AG04449 (cell line): ENCODE results near the gene TMEM98.
"Not testable (repeated sequence)": the region's sequence is repeated elsewhere in the genome, so short reads cannot be mapped to it uniquely, and the experiment has no call there.

Experiments used
- CTCF ChIA-PET: fragments of 350-600 bp; formaldehyde crosslinking; extraction: SDS; loops from one replicate; lab custom pipeline; 2021; ENCODE audit warnings: antibody characterized with exemption; lab: Yijun Ruan, JAX
- POLR2A ChIA-PET: fragments of 400-600, 350-600 bp; formaldehyde crosslinking; extraction: SDS; loops from one replicate; lab custom pipeline; 2020; ENCODE audit warnings: antibody characterized with exemption, inconsistent platforms; lab: Yijun Ruan, JAX
- DNase-seq: peaks from one replicate; pipeline ENCODE4 v3.0.0-alpha.2; 2010; ENCODE audit warnings: low read depth, low spot score
- H3K4me3 ChIP-seq: 2 replicates; pipeline ENCODE4 v1.5.1; 2011; ENCODE audit warnings: low read depth, mild to moderate bottlenecking, control low read depth, low read length
- CTCF ChIP-seq: IDR thresholded peaks from one replicate; pipeline ENCODE4 v1.5.1; 2011; ENCODE audit warnings: mild to moderate bottlenecking, moderate library complexity, low read length, control low read depth, inconsistent platforms; ENCODE audit not compliant: insufficient read depth; ENCODE audit errors: missing control alignments

Gene TMEM98

GRCh38 chr17:32917842-32918241 is 10.1 kb upstream of the TMEM98 start:
- POLR2A ChIA-PET, result no interaction called here
- CTCF ChIA-PET, result interaction anchor here (0.8 kb wide), 1 partner anchor 135 kb away, joined by 4 read pairs; no protein-coding TSS in a partner anchor
- TF ChIP-seq CTCF, result no peak
- no peak for DNase-seq
- no peak overlapping the region for H3K4me3 ChIP-seq

- POLR2A ChIA-PET, H3K4me3 ChIP-seq, DNase-seq: not testable (repeated sequence)
- CTCF ChIA-PET, result interaction anchor here (0.7 to 3.6 kb wide), 4 partner anchors 10 to 341 kb away, joined by 3 to 13 read pairs (median 8); partner anchors contain the start of gene MYO1D
Observed at GRCh38 chr17:32919876-32920275, 8.1 kb upstream of the TMEM98 start.

- TF ChIP-seq CTCF, result no peak
- no peak for DNase-seq
- CTCF ChIA-PET, result interaction anchor here (1.2 to 3.6 kb wide), 3 partner anchors 10 to 43 kb away, joined by 5 to 13 read pairs (median 11); partner anchors contain the start of gene MYO1D
- POLR2A ChIA-PET, result no interaction called here
- H3K4me3 ChIP-seq, result no peak overlapping the region
Observed at GRCh38 chr17:32920293-32920692, 7.7 kb upstream of the TMEM98 start.

- ChIA-PET CTCF (interaction anchor here (1.2 to 3.6 kb wide), 3 partner anchors 11 to 44 kb away, joined by 5 to 13 read pairs (median 11); partner anchors contain the start of gene MYO1D), POLR2A (no interaction called here)
- H3K4me3 ChIP-seq, result no peak overlapping the region
- no peak for TF ChIP-seq CTCF
- DNase-seq, result no peak
Observed at GRCh38 chr17:32921017-32921416, 6.9 kb upstream of the TMEM98 start.

GRCh38 chr17:32923905-32924304 is 4.0 kb upstream of the TMEM98 start:
- CTCF ChIA-PET, result interaction anchor here (1.0 to 1.3 kb wide), 5 partner anchors 8 to 14 kb away, joined by 3 to 5 read pairs (median 3); no protein-coding TSS in a partner anchor

GRCh38 chr17:32926183-32926582 is 1.8 kb upstream of the TMEM98 start:
- H3K4me3 ChIP-seq, result no peak overlapping the region
- DNase-seq, result no peak
- CTCF ChIA-PET, result no interaction called here
- TF ChIP-seq CTCF, result no peak
- POLR2A ChIA-PET, result no interaction called here

More at GRCh38 chr17:32923905-32924304, 4.0 kb upstream of the TMEM98 start:
- DNase-seq, H3K4me3 ChIP-seq, POLR2A ChIA-PET: not testable (repeated sequence)

GRCh38 chr17:32926789-32927188 is 1.2 kb upstream of the TMEM98 start:
- CTCF ChIA-PET, result interaction anchor here (1.5 kb wide), 1 partner anchor 71 kb away, joined by 3 read pairs; no protein-coding TSS in a partner anchor
- DNase-seq, POLR2A ChIA-PET, H3K4me3 ChIP-seq: not testable (repeated sequence)

- TF ChIP-seq CTCF, result no peak
- ChIA-PET CTCF (interaction anchor here (1.5 to 4.1 kb wide), 4 partner anchors 11 to 71 kb away, joined by 3 to 23 read pairs (median 12); partner anchors contain the start of gene MYO1D), POLR2A (no interaction called here)
- DNase-seq, result no peak
- H3K4me3 ChIP-seq, result peak overlapping the region; percentile 70
Observed at GRCh38 chr17:32927201-32927723, 691 bp upstream of the TMEM98 start.
